D721Med (cell line): ENCODE measurements around the gene TSPO.

ENCODE experiments used
- DNase-seq: peaks from one replicate; pipeline ENCODE4 v3.0.0; 2011; ENCODE audit warnings: low spot score; ENCODE audit not compliant: insufficient read length
- FAIRE-seq: peaks from 2 replicates; lab custom pipeline; 2011; peaks lifted over from hg19 to GRCh38; lab: Jason Lieb, UNC
- CTCF ChIP-seq: IDR thresholded peaks from 2 replicates; pipeline ENCODE4 v1.5.1; 2012; ENCODE audit warnings: mild to moderate bottlenecking, control low read depth; ENCODE audit not compliant: insufficient read depth; ENCODE audit errors: missing control alignments

The TSPO gene

GRCh38 chr22:43181321-43182076 lies 30.1 kb downstream of the TSPO start:
- TF ChIP-seq CTCF = no peak
- FAIRE-seq (no peak), DNase-seq (no peak)

DNA sequence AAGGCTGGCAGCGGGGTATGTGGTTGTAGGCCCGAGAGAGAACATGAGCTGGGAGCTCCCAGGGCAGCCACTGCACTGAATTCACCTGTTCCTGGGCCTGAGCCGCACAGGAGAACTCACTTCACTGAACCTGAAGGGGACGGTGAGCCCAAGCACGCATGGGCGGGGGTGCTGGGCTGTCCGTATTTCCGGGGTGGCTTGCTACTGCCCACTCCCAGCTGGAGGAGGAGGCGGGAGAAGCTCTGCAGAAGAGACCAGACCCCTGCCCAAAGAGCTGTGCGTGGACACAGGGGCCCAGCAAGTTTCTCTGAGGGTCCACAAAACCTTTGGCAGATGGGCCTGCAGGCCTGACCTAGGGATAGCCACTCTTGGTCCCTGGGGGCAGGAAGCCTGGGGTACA lies 30.8 kb downstream of the TSPO start:
- DNase-seq (no peak), FAIRE-seq (no peak)
- no peak for TF ChIP-seq CTCF

- TF ChIP-seq CTCF = no peak
- no peak for FAIRE-seq
- no peak for DNase-seq
Measured at GRCh38 chr22:43182726-43183125, 31.4 kb downstream of the TSPO start.

DNA sequence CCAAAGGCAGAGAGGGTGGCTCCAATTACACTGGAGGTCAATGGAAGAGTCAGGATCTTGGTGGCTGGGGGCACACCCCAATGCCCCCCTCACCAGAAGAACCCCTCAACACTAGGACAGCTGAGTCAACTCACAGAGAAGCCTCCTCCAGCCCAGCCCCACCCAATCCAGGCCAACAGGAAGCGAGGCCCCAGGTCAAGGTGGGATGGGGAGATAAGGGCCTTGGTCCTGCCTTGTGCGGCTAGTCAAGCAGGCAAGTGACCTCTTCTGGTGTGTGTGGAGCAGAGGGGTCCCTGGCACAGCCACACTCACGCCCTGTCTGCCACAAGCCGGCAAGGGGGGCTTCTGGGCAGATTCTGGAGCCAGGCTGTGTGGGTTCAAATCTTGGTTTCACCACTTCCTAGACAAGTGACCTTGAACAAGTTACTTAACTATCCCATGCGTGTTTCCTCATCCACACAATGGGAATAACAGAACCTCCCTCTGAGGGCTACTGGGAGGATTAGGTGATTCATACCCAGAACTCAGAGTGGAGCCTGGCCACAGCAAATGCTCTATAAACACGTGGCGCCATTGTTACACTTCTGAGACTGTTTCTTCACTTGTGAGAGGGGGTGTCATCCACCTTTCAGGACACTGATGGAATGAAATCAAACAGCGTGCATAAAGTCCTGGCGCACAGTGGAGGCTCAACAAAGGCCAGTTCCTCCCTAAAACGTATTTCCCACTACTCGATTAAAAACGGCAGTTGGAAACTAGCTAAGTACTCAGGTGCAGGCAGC lies 32.3 kb downstream of the TSPO start:
- DNase-seq (no peak), FAIRE-seq (no peak)
- no peak for TF ChIP-seq CTCF

DNA sequence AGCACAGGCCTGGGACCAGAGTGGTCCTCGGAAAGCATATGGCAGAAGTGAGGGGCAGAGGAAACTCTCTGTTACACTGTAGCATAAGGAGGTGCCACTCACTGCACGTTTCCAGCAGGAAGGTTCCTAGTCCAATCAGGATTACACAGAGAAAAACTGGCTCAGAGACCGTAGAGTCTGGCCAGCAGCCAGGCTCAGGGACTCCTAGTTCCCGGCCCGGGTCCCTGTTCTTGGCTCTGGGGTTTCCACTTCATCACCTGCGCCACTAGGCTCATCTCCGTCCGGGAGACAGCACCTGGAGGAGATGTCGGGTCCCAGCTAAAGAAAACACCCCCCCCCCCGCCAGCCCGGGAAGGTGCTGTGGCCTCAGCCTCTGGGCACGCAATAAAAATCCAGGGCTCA lies 34.5 kb downstream of the TSPO start:
- no peak for TF ChIP-seq CTCF
- DNase-seq (no peak), FAIRE-seq (no peak)

DNA sequence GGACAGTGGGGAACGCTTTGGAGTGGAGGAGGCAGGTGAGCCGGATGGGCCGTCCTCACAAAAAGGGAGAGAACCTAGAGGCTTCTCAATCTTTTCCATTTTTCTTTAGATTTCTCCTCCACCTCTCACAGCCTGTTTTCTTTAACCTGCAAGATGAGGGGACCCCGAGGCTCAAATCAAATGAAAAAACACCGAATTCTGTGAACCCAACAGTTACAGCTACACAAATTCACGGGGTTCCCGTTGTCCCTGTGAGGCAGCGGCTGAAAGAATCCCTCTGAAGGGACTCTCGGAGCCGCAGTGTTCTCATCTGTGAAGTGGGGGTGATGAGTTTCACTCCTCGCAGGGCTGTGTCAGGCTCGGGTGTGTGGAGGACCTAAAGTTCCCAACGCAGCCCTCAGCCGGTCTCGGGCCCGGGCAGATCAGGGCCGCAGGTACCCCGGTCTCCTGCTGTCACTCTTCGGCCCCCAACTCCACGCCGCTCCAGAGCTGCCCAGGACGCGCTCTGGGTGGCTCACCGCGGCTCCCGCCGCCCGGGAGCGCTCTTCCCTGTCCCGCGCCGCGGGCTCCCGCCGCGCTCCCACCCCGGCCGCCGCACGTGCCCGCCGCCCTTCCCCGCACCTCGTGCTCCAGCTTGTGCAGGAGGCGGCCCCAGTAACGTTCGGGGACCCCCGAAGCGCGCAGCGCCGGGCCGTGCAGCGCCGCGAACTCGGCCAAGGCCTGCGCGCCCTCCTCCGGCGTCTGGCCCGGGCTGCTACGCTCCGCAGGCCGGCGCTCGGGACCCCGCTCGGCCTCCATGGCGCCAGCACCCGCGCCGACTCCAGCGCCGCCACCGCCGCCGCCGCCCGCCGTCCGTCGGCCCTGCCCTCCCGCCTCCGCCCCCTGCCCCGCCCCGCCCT lies 35.2 kb downstream of the TSPO start, which contains the start of gene TTLL12:
Gene TTLL12, minus strand, starts transcription at position 863 of the 899 bp plus-strand sequence. Its CDS starts 65 bp downstream, at position 798.
- DNase-seq = no peak
- TF ChIP-seq CTCF = no peak
- FAIRE-seq = no peak
